GM23338 (cell line): ENCODE results near the gene HS6ST1.

Experiments
- CTCF ChIP-seq, 2 experiments: fragments of 200-600 bp in 1 of 2; sonication (generic) in 1 of 2; conservative IDR thresholded peaks; 2 replicates each; pipeline versions ENCODE4 v1.5.1 to v1.6.1; 2016 to 2017; ENCODE audit warnings: antibody characterized with exemption in 2 of 2, low read depth in 2 of 2, mild to moderate bottlenecking in 2 of 2, moderate library complexity in 1 of 2
- ZNF331 ChIP-seq: fragments of 250-450 bp; sonication (Bioruptor Pico); IDR thresholded peaks from 2 replicates; pipeline ENCODE4 v1.5.0; 2020; ENCODE audit warnings: low read depth, mild to moderate bottlenecking, moderate library complexity

- TF ChIP-seq CTCF (conservative IDR thresholded peaks at IDR 0.05; ENCODE audit: low read depth in 2 of 2) (no peak), ZNF331 (CRISPR knock-in tag) (no peak)
Measured at GRCh38 chr2:128366713-128367511, 48.2 kb upstream of the HS6ST1 start.
